IMR-90 (cell line): Measurements from ENCODE around the gene FOXL1. TPM values are rescaled to one million over a fixed set of nuclear protein-coding genes. Genes with fewer than 3 reads are reported as not detected.

Experiments
- ATAC-seq: fragments of 200-7000 bp; cut with Tn5 transposase; 2 replicates; pipeline ENCODE4 v1.9.1; 2020; ENCODE audit warnings: low read depth, mild to moderate bottlenecking, moderate library complexity
- BruUV-seq: library from RNA; stranded (reverse); fragments of 400-500 nt; replicated peaks from 2 replicates; lab custom pipeline; 2021; lab: Mats Ljungman, UMichigan
- CTCF ChIA-PET: fragments of 300-600 bp; formaldehyde crosslinking; extraction: SDS; loops from one replicate; lab custom pipeline; 2021; ENCODE audit warnings: antibody characterized with exemption; lab: Yijun Ruan, JAX
- POLR2A ChIA-PET: fragments of 300-600 bp; sonication (Branson Sonifier 250); formaldehyde crosslinking; loops from one replicate; lab custom pipeline; 2022; ENCODE audit warnings: antibody characterized with exemption; ENCODE audit not compliant: unreplicated experiment; lab: Charles Lee
- DNase-seq: peaks from one replicate; pipeline ENCODE4 v3.0.0; 2013
- H2AFZ ChIP-seq: replicated peaks from 2 replicates; pipeline ENCODE3; 2013; ENCODE audit warnings: low read length, mild to moderate bottlenecking; ENCODE audit not compliant: poor library complexity
- H2AK5ac ChIP-seq: 2 replicates; pipeline ENCODE4 v1.6.1; 2013; ENCODE audit warnings: low read depth, low read length, inconsistent platforms
- H2AK9ac ChIP-seq: replicated peaks from 2 replicates; pipeline ENCODE3; 2013; ENCODE audit warnings: mild to moderate bottlenecking, low read depth, low read length, moderate library complexity; ENCODE audit not compliant: poor library complexity
- H2BK120ac ChIP-seq: 2 replicates; pipeline ENCODE4 v1.6.1; 2013; ENCODE audit warnings: low read depth, low read length, inconsistent platforms
- H2BK15ac ChIP-seq: 3 replicates; pipeline ENCODE4 v1.6.1; 2013; ENCODE audit warnings: low read depth, low read length, inconsistent platforms
- H2BK20ac ChIP-seq: 2 replicates; pipeline ENCODE4 v1.6.1; 2013; ENCODE audit warnings: low read depth, mild to moderate bottlenecking, inconsistent platforms, low read length, moderate library complexity
- H2BK5ac ChIP-seq: 2 replicates; pipeline ENCODE4 v1.6.1; 2013; ENCODE audit warnings: mild to moderate bottlenecking, low read depth, low read length, inconsistent platforms; ENCODE audit not compliant: poor library complexity, severe bottlenecking
- H3K14ac ChIP-seq: replicated peaks from 2 replicates; pipeline ENCODE4 v1.6.1; 2013; ENCODE audit warnings: low read depth, low read length, inconsistent platforms
- H3K18ac ChIP-seq: 2 replicates; pipeline ENCODE4 v1.6.1; 2013; ENCODE audit warnings: low read depth, low read length, control low read depth
- H3K23ac ChIP-seq: 2 replicates; pipeline ENCODE4 v1.6.1; 2013; ENCODE audit warnings: low read depth, low read length, inconsistent platforms
- H3K27ac ChIP-seq: 2 replicates; pipeline ENCODE4 v1.5.1; 2013; ENCODE audit warnings: mild to moderate bottlenecking, control low read depth, low read length; ENCODE audit not compliant: insufficient read depth
- H3K27me3 ChIP-seq: 2 replicates; pipeline ENCODE4 v1.6.1; 2013; ENCODE audit warnings: low read length; ENCODE audit not compliant: control insufficient read depth, insufficient read depth
- H3K36me3 ChIP-seq: 2 replicates; pipeline ENCODE4 v1.6.1; 2013; ENCODE audit warnings: low read length, mixed read lengths; ENCODE audit not compliant: control insufficient read depth, insufficient read depth
- H3K4ac ChIP-seq: 2 replicates; pipeline ENCODE4 v1.6.1; 2013; ENCODE audit warnings: low read depth, low read length, inconsistent platforms
- H3K4me1 ChIP-seq: 2 replicates; pipeline ENCODE4 v1.6.1; 2013; ENCODE audit warnings: low read length, mixed read lengths; ENCODE audit not compliant: control insufficient read depth, insufficient read depth
- H3K4me2 ChIP-seq: 2 replicates; pipeline ENCODE4 v1.6.1; 2013; ENCODE audit warnings: low read depth, mild to moderate bottlenecking, control low read depth, low read length, moderate library complexity
- H3K4me3 ChIP-seq: 2 replicates; pipeline ENCODE4 v1.5.1; 2013; ENCODE audit warnings: low read depth, mild to moderate bottlenecking, control low read depth, low read length, moderate library complexity; ENCODE audit not compliant: insufficient read depth
- H3K56ac ChIP-seq: 2 replicates; pipeline ENCODE4 v1.6.1; 2013; ENCODE audit warnings: low read length, inconsistent platforms; ENCODE audit not compliant: insufficient read depth; ENCODE audit errors: extremely low read depth
- H3K79me1 ChIP-seq, 2 experiments: 2 replicates each; pipeline ENCODE4 v1.6.1; 2013; ENCODE audit warnings: low read length in 2 of 2, inconsistent platforms in 1 of 2, low read depth in 1 of 2
- H3K9ac ChIP-seq: 2 replicates; pipeline ENCODE4 v1.6.1; 2013; ENCODE audit warnings: low read depth, low read length, control low read depth
- H3K9me1 ChIP-seq: 2 replicates; pipeline ENCODE4 v1.6.1; 2013; ENCODE audit warnings: low read length, inconsistent platforms; ENCODE audit not compliant: insufficient read depth
- H3K9me3 ChIP-seq: 2 replicates; pipeline ENCODE4 v1.6.1; 2013; ENCODE audit warnings: low read length; ENCODE audit not compliant: control insufficient read depth, insufficient read depth
- H4K20me1 ChIP-seq: 2 replicates; pipeline ENCODE4 v1.6.1; 2013; ENCODE audit warnings: low read length, inconsistent platforms; ENCODE audit not compliant: insufficient read depth
- H4K5ac ChIP-seq: 2 replicates; pipeline ENCODE4 v1.6.1; 2013; ENCODE audit warnings: mild to moderate bottlenecking, low read depth, low read length, control low read depth
- H4K8ac ChIP-seq, 2 experiments: 2 replicates each; pipeline ENCODE4 v1.6.1; 2013; ENCODE audit warnings: low read depth in 2 of 2, low read length in 2 of 2, control low read depth in 1 of 2, inconsistent platforms in 1 of 2
- H4K91ac ChIP-seq: 2 replicates; pipeline ENCODE4 v1.6.1; 2013; ENCODE audit warnings: low read depth, low read length, inconsistent platforms; ENCODE audit not compliant: insufficient read depth
- BHLHE40 ChIP-seq: fragments of 150-350 bp; IDR thresholded peaks from 2 replicates; pipeline ENCODE4 v1.6.1; 2016; ENCODE audit warnings: mild to moderate bottlenecking, low read depth, low read length
- CEBPB ChIP-seq: IDR thresholded peaks from 2 replicates; pipeline ENCODE4 v1.6.1; 2012; ENCODE audit warnings: low read depth, low read length, improper control_type of control experiment
- CHD1 ChIP-seq: IDR thresholded peaks from 2 replicates; pipeline ENCODE4 v1.6.1; 2012; ENCODE audit warnings: low read depth, low read length, improper control_type of control experiment
- FOS ChIP-seq: fragments of 150-350 bp; IDR thresholded peaks from 2 replicates; pipeline ENCODE4 v1.6.1; 2016; ENCODE audit warnings: low read depth, low read length
- MAZ ChIP-seq: IDR thresholded peaks from 2 replicates; pipeline ENCODE4 v1.6.1; 2012; ENCODE audit warnings: low read depth, mild to moderate bottlenecking, low read length, improper control_type of control experiment, moderate library complexity, borderline replicate concordance
- MXI1 ChIP-seq: IDR thresholded peaks from 2 replicates; pipeline ENCODE4 v1.6.1; 2012; ENCODE audit warnings: low read depth, mild to moderate bottlenecking, low read length, moderate library complexity, borderline replicate concordance
- NFE2L2 ChIP-seq: fragments of 150-350 bp; IDR thresholded peaks from 2 replicates; pipeline ENCODE4 v1.6.1; 2016; ENCODE audit warnings: low read depth, mild to moderate bottlenecking, low read length
- POLR2A ChIP-seq: IDR thresholded peaks from 2 replicates; pipeline ENCODE4 v1.6.1; 2012; ENCODE audit warnings: mild to moderate bottlenecking, low read depth, low read length
- RCOR1 ChIP-seq: IDR thresholded peaks from 2 replicates; pipeline ENCODE4 v1.6.1; 2012; ENCODE audit warnings: mild to moderate bottlenecking, low read length, improper control_type of control experiment; ENCODE audit not compliant: insufficient replicate concordance
- RFX5 ChIP-seq: IDR thresholded peaks from 2 replicates; pipeline ENCODE4 v1.8.0; 2012; ENCODE audit warnings: low read depth, mild to moderate bottlenecking, low read length, moderate library complexity
- SMC3 ChIP-seq: fragments of 150-350 bp; IDR thresholded peaks from 2 replicates; pipeline ENCODE4 v1.6.1; 2016; ENCODE audit warnings: low read depth, mild to moderate bottlenecking, antibody characterized with exemption, low read length, moderate library complexity
- WGBS, 2 experiments: methylation state at CpG; one replicate each; pipeline versions ENCODE4 v1.1.5 to v1.1.7; 2013; ENCODE audit warnings: missing lambda C conversion rate in 2 of 2; ENCODE audit not compliant: insufficient read length in 1 of 2; ENCODE audit errors: extremely low coverage in 2 of 2; 5-methylcytosine and 5-hydroxymethylcytosine counted together
- dilution Hi-C: fragments of 300-500 bp; cut with HindIII; formaldehyde crosslinking; loops from one replicate; pipeline ENCODE4 v1.14.3; 2018; ENCODE audit warnings: low sequenced_read_pairs; ENCODE audit not compliant: unreplicated experiment
- in situ Hi-C: fragments of 300-500 bp; cut with MboI; formaldehyde crosslinking; loops from 3 replicates; pipeline ENCODE4 v1.14.3; 2019; ENCODE audit warnings: low sequenced_read_pairs, inconsistent platforms, mixed read lengths
- intact Hi-C: fragments of 100-400 bp; cut with micrococcal nuclease; formaldehyde crosslinking; loops from 2 replicates; pipeline ENCODE4 v1.10.0; 2022
- polyA plus RNA-seq, 3 experiments: library from polyadenylated mRNA; depleted of rRNA; stranded (reverse); fragments of >200 nt; gene quantifications; 2 replicates each; pipeline ENCODE4 v1.2.3, GENCODE V29; 2012; ENCODE audit warnings: low replicate concordance in 1 of 3
- total RNA-seq: library from RNA; depleted of rRNA; stranded (reverse); fragments of >200 nt; gene quantifications from 2 replicates; pipeline ENCODE4 v1.2.3, GENCODE V29; 2012
- TF ChIP-seq, protein P1 (sequence below): fragments of 150-350 bp; IDR thresholded peaks from 2 replicates; pipeline ENCODE4 v1.6.1; 2016; ENCODE audit warnings: low read depth, mild to moderate bottlenecking, low read length, moderate library complexity, borderline replicate concordance
- TF ChIP-seq, protein P2 (sequence below): fragments of 150-350 bp; IDR thresholded peaks from 2 replicates; pipeline ENCODE4 v1.6.1; 2017; ENCODE audit warnings: mild to moderate bottlenecking, antibody characterized with exemption, low read length, low read depth
- TF ChIP-seq, protein P3 (sequence below): conservative IDR thresholded peaks from 2 replicates; pipeline ENCODE4 v1.5.1; 2012; ENCODE audit warnings: mild to moderate bottlenecking, low read depth, low read length, improper control_type of control experiment

FOXL1 gene
- total and polyA plus RNA-seq, 2 of the 4 experiments (the other 2 are of a cell fraction) = 15.2 to 25.8 TPM

DNA sequence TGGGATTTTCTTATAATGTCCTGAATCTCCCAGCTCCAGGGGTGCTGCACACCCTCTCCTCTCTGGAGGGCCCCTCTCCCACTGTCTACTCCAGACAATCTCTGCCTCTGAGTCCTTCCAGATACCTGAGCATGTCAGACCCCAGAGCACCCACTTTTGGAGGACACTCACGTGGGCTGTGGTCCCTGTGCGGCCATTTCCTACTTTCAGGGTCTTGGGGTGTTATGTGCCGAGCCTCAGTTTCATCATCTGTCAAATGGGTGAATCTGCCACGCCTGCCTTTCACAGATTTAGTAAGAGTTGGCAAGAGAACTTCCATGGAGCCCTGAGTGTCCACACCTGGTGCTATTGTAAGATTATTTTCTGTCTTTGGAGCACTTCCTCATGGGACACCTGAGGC lies 3.7 kb upstream of the FOXL1 start:
- H3K9me1 ChIP-seq = peaks cover 12% of the 10 kb centered on the region
- TF ChIP-seq BHLHE40 = no peak
- TF ChIP-seq, protein P1, sequence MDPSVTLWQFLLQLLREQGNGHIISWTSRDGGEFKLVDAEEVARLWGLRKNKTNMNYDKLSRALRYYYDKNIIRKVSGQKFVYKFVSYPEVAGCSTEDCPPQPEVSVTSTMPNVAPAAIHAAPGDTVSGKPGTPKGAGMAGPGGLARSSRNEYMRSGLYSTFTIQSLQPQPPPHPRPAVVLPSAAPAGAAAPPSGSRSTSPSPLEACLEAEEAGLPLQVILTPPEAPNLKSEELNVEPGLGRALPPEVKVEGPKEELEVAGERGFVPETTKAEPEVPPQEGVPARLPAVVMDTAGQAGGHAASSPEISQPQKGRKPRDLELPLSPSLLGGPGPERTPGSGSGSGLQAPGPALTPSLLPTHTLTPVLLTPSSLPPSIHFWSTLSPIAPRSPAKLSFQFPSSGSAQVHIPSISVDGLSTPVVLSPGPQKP = no peak
- no peak for TF ChIP-seq RFX5
- TF ChIP-seq CEBPB = no peak
- TF ChIP-seq POLR2A = no peak
- TF ChIP-seq NFE2L2 = no peak
- no peak for TF ChIP-seq MXI1
- no peak for TF ChIP-seq RCOR1
- TF ChIP-seq, protein P2, sequence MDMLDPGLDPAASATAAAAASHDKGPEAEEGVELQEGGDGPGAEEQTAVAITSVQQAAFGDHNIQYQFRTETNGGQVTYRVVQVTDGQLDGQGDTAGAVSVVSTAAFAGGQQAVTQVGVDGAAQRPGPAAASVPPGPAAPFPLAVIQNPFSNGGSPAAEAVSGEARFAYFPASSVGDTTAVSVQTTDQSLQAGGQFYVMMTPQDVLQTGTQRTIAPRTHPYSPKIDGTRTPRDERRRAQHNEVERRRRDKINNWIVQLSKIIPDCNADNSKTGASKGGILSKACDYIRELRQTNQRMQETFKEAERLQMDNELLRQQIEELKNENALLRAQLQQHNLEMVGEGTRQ = no peak
- no peak for TF ChIP-seq SMC3
- no peak for TF ChIP-seq CHD1
- no peak for TF ChIP-seq MAZ
- TF ChIP-seq FOS = no peak
- TF ChIP-seq, protein P3, sequence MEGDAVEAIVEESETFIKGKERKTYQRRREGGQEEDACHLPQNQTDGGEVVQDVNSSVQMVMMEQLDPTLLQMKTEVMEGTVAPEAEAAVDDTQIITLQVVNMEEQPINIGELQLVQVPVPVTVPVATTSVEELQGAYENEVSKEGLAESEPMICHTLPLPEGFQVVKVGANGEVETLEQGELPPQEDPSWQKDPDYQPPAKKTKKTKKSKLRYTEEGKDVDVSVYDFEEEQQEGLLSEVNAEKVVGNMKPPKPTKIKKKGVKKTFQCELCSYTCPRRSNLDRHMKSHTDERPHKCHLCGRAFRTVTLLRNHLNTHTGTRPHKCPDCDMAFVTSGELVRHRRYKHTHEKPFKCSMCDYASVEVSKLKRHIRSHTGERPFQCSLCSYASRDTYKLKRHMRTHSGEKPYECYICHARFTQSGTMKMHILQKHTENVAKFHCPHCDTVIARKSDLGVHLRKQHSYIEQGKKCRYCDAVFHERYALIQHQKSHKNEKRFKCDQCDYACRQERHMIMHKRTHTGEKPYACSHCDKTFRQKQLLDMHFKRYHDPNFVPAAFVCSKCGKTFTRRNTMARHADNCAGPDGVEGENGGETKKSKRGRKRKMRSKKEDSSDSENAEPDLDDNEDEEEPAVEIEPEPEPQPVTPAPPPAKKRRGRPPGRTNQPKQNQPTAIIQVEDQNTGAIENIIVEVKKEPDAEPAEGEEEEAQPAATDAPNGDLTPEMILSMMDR = no peak
- H3K56ac ChIP-seq = no peak overlapping the region
- no peak for DNase-seq
- H3K79me1 ChIP-seq = peaks cover 20 to 54% of the 10 kb centered on the region in 2 experiments
- peak overlapping the region; percentile 91; the same call in 1 of the 2 replicates for H2BK120ac ChIP-seq
- peak overlapping the region; percentile 79; the same call in 1 of the 2 replicates for H2BK20ac ChIP-seq
- H3K4ac ChIP-seq = peak overlapping the region; percentile 88; the same call in 1 of the 2 replicates
- dilution Hi-C loops = no loop called here
- H2BK15ac ChIP-seq = 0 out of 3 replicates have a peak overlapping the region, but pooled peaks have one; percentile 81
- no peaks in the 10 kb centered on the region for H3K36me3 ChIP-seq
- 0 out of 2 replicates have a peak, but pooled peaks cover 11% of the 10 kb centered on the region for H4K20me1 ChIP-seq
- 100% methylated on average over 4 of the region's 4 CpGs; no CpG with 5 or more reads in 1 of the 2 experiments for WGBS, 2 experiments
- POLR2A ChIA-PET = no interaction called here
- intact Hi-C loops = loop anchor here (2.0 to 5.0 kb wide), 3 partner anchors 258 to 486 kb away; no protein-coding TSS in a partner anchor
- H3K4me1 ChIP-seq = peaks cover 16% of the 10 kb centered on the region
- no peak overlapping the region for H3K27ac ChIP-seq
- no peak overlapping the region for H2BK5ac ChIP-seq
- no peak overlapping the region for H4K5ac ChIP-seq
- 0 out of 2 replicates have a peak overlapping the region, but pooled peaks have one; percentile 98 for H3K23ac ChIP-seq
- no peak overlapping the region for H4K91ac ChIP-seq
- H3K4me3 ChIP-seq = no peak overlapping the region
- no peak overlapping the region for H2AFZ ChIP-seq
- H3K9me3 ChIP-seq = no peaks in the 10 kb centered on the region
- in situ Hi-C loops = loop anchor here (5.0 kb wide), 1 partner anchor 93 kb away; no protein-coding TSS in a partner anchor
- no peaks in the 10 kb centered on the region for H3K27me3 ChIP-seq
- no peak for ATAC-seq
- CTCF ChIA-PET = no interaction called here
- no peak overlapping the region for H3K9ac ChIP-seq
- H3K18ac ChIP-seq = no peak overlapping the region
- H4K8ac ChIP-seq = peak overlapping the region in 1 of 2 experiments; percentile 95; a peak in 2 of 4 replicates
- H2AK9ac ChIP-seq = no peak overlapping the region
- H3K4me2 ChIP-seq = no peak overlapping the region
- BruUV-seq = no TSS peak
- peak overlapping the region; percentile 98; the same call in 1 of the 2 replicates for H2AK5ac ChIP-seq
- H3K14ac ChIP-seq = no peak overlapping the region
